ENCODE data around the gene SLC12A4. TPM values are rescaled to one million over a fixed set of nuclear protein-coding genes. Genes with fewer than 3 reads are reported as not detected.

Gene SLC12A4
- total RNA-seq, 2 experiments from 2014 or later: 47.7 to 51.2 TPM

DNA sequence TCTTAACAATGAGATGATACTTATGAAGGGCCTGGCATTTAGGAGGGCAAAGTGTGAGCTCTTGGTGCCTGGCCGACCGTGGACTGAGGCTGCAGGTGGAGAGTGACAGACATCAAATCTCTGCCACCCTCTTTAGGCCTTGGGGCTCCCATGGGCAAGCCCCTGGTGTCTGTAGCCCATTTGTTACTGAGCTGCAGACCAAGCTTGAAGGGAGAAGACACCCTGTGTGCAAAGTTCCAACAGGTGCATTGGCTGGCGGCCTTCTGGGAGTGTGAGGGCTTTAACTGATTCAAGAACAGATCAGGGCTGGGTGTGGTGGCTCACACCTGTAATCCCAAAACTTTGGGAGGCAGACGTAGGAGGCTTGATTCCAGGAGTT, 36.0 kb downstream of the SLC12A4 start:
- ATAC-seq: no peak
- H3K27me3 Mint-ChIP-seq: no peaks in the 10 kb centered on the region
- H3K27ac Mint-ChIP-seq: no peak overlapping the region

DNA sequence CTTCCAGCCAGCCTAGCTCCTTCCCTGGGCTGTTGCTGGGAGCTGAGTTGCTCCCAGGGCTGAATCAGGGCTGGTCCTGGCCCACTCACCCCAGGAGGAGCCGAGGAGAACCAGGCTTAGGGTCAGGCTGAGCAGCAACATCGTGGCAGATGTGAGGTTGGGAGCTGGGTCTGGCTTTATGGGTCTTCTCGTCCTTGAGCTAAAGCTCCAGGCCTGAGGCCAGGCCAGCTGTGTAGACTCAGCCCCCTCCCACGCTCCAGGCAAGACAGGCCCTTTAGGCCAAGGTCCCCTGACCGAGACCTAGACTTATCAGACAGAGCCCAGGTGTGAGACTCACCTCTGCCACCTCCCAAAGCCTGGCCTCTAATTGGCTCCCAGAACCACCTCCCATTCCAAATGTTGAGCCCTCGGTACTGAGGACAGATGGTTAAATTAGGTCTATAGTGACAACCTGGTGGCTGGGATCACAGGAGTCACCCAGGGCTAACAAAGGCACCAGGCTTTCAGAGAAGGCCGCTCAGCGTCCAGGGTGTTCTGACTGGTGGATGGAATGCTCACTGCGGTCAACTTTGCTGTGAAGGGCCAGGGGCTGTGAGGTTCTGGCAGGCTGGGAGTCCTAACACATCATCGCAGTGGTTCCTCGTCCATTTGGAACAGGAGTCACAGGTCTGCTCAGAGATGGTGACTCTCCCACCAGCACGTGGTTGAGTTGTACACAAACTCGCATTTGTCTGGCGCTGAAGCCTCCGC, 36.5 kb downstream of the SLC12A4 start, which contains the start of gene CTRL:
CTRL (minus strand) TSS at position 151 of the 750 bp plus-strand sequence; CDS start at position 141, 10 bp downstream.
- no peak within 1 kb of the TSS for H3K4me3 Mint-ChIP-seq
- no peaks in the 10 kb centered on the region for H3K9me3 Mint-ChIP-seq (ENCODE audit: low read depth)
- DNase-seq: no peak
- ATAC-seq: no peak
- peaks cover 25% of the 10 kb centered on the region for H3K36me3 Mint-ChIP-seq
- H3K4me1 Mint-ChIP-seq: peaks cover 16% of the 10 kb centered on the region
- CTCF ChIA-PET: interaction anchor here (0.6 to 2.0 kb wide), 5 partner anchors 48 to 397 kb away, joined by 3 to 12 read pairs (median 7); partner anchors contain the start of gene NRN1L
- peak within 1 kb of the TSS; percentile 50 for H3K27ac Mint-ChIP-seq
- H3K27me3 Mint-ChIP-seq: no peaks in the 10 kb centered on the region

More for the DNA sequence above, 36.0 kb downstream of the SLC12A4 start:
- CTCF ChIA-PET: interaction anchor here (0.8 to 1.8 kb wide), 3 partner anchors 49 to 116 kb away, joined by 4 to 7 read pairs (median 4); no protein-coding TSS in a partner anchor
- no peak for DNase-seq
- peaks cover 21% of the 10 kb centered on the region for H3K4me1 Mint-ChIP-seq
- H3K4me3 Mint-ChIP-seq: no peak overlapping the region
- peaks cover 25% of the 10 kb centered on the region for H3K36me3 Mint-ChIP-seq
- H3K9me3 Mint-ChIP-seq (ENCODE audit: low read depth): no peaks in the 10 kb centered on the region

DNA sequence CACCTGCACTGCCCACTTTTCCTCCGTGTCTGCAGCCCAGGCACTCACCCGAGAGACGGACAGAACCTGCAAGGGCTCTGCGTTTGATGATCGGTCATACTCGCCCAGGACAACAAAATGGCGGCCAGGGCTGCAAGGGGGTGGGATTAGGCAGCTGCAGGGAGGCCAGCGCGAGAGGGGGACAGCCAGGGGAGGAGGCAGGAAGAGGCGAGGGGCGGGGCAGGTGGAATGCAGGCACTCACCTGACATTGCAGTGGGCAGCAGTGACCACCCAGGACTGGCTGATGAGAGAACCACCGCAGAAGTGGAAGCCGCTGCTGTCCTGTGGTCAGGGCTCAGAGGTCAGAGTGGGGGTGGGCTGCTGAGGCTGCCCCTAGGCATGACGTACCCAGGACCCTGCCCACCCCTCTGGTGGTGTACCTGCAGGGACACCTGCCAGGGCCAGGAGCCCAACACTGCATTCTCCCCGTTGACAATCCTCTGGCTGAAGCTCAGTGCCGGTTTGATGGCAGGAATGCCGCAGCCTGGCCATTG, 37.7 kb downstream of the SLC12A4 start:
- H3K9me3 Mint-ChIP-seq (ENCODE audit: low read depth): no peaks in the 10 kb centered on the region
- peaks cover 15% of the 10 kb centered on the region for H3K4me1 Mint-ChIP-seq
- no peak for DNase-seq
- no peak for ATAC-seq
- no peak overlapping the region for H3K4me3 Mint-ChIP-seq
- peaks cover 22% of the 10 kb centered on the region for H3K36me3 Mint-ChIP-seq
- CTCF ChIA-PET: interaction anchor here (1.3 to 2.0 kb wide), 3 partner anchors 47 to 115 kb away, joined by 4 to 12 read pairs (median 8); partner anchors contain the start of gene NRN1L
- no peaks in the 10 kb centered on the region for H3K27me3 Mint-ChIP-seq
- H3K27ac Mint-ChIP-seq: no peak overlapping the region

DNA sequence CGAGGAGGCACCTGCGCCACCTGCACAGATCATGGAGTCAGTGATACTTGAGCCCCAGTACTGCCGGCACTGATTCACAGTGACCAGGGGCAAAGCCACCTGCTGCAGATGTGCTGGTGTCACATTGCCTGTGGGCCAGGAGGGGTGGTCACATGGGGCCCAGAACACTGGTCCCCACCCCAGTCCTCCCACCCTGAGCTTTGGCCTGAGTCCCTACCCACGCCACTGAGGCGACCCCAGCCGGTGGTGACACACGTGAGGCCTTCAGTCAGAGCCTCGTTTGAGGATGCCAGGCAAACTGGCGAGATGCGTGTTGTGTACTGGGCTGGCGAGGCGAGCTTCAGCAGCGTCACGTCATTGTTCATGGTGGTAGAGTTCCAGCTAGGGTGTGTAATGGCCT, 38.2 kb downstream of the SLC12A4 start:
- H3K4me1 Mint-ChIP-seq: peaks cover 11% of the 10 kb centered on the region
- H3K27ac Mint-ChIP-seq: no peak overlapping the region
- peaks cover 17% of the 10 kb centered on the region for H3K36me3 Mint-ChIP-seq
- DNase-seq (peak; percentile 41), ATAC-seq (no peak)
- no peaks in the 10 kb centered on the region for H3K27me3 Mint-ChIP-seq
- no peak overlapping the region for H3K4me3 Mint-ChIP-seq
- CTCF ChIA-PET: interaction anchor here (1.3 to 2.0 kb wide), 2 partner anchors 47 to 115 kb away, joined by 4 to 12 read pairs; no protein-coding TSS in a partner anchor
- H3K9me3 Mint-ChIP-seq (ENCODE audit: low read depth): no peaks in the 10 kb centered on the region

DNA sequence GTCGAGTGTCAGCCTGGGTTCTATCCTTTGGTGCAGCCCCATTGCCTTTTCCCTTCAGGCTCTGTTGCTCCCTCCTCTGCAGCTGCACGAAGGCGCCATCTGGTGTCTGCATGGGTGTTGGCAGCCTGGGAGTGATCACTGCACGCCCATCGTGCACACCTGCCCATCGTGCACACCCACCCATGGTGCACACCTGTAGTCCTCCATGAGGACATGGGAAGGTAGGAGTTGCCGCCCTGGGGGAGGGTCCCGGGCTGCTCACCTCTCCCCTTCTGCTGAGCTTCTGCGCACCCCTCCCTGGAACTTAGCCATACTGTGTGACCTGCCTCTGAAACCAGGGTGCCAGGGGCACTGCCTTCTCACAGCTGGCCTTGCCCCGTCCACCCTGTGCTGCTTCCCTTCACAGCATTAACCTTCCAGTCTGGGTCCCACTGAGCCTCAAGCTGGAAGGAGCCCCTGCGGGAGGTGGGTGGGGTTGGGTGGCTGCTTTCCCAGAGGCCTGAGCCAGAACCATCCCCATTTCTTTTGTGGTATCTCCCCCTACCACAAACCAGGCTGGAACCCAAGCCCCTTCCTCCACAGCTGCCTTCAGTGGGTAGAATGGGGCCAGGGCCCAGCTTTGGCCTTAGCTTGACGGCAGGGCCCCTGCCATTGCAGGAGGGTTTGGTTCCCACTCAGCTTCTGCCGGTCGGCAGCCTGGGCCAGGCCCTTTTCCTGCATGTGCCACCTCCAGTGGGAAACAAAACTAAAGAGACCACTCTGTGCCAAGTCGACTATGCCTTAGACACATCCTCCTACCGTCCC, 39.7 kb downstream of the SLC12A4 start:
- DNase-seq: peak; percentile 86
- Mint-ChIP-seq H3K9me3 (ENCODE audit: low read depth) (no peaks in the 10 kb centered on the region), H3K36me3 (peaks cover 3% of the 10 kb centered on the region), H3K27ac (peak overlapping the region; percentile 6), H3K4me1 (no peaks in the 10 kb centered on the region), H3K4me3 (no peak overlapping the region), H3K27me3 (no peaks in the 10 kb centered on the region)
- peak; percentile 92 for ATAC-seq
- CTCF ChIA-PET: interaction anchor here (0.6 to 5.2 kb wide), 26 partner anchors 9 to 408 kb away, joined by 3 to 53 read pairs (median 4); partner anchors contain the start of genes PSKH1 and PSMB10

DNA sequence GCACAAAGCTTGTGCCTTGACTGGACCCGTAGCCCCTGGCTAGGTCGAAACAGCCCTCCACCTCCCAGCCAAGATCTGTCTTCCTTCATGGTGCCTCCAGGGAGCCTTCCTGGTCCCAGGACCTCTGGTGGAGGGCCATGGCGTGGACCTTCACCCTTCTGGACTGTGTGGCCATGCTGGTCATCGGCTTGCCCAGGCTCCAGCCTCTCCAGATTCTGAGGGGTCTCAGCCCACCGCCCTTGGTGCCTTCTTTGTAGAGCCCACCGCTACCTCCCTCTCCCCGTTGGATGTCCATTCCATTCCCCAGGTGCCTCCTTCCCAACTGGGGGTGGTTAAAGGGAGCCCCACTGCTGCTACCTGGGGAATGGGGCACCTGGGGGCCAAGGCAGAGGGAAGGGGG, 40.3 kb downstream of the SLC12A4 start:
- H3K4me3 Mint-ChIP-seq: no peak overlapping the region
- H3K27ac Mint-ChIP-seq: peak overlapping the region; percentile 6
- H3K27me3 Mint-ChIP-seq: no peaks in the 10 kb centered on the region
- no peaks in the 10 kb centered on the region for H3K4me1 Mint-ChIP-seq
- CTCF ChIA-PET: interaction anchor here (0.6 to 5.2 kb wide), 25 partner anchors 9 to 407 kb away, joined by 3 to 53 read pairs (median 4); partner anchors contain the start of genes PSKH1 and PSMB10
- no peak for ATAC-seq
- no peaks in the 10 kb centered on the region for H3K36me3 Mint-ChIP-seq
- no peaks in the 10 kb centered on the region for H3K9me3 Mint-ChIP-seq (ENCODE audit: low read depth)
- no peak for DNase-seq

DNA sequence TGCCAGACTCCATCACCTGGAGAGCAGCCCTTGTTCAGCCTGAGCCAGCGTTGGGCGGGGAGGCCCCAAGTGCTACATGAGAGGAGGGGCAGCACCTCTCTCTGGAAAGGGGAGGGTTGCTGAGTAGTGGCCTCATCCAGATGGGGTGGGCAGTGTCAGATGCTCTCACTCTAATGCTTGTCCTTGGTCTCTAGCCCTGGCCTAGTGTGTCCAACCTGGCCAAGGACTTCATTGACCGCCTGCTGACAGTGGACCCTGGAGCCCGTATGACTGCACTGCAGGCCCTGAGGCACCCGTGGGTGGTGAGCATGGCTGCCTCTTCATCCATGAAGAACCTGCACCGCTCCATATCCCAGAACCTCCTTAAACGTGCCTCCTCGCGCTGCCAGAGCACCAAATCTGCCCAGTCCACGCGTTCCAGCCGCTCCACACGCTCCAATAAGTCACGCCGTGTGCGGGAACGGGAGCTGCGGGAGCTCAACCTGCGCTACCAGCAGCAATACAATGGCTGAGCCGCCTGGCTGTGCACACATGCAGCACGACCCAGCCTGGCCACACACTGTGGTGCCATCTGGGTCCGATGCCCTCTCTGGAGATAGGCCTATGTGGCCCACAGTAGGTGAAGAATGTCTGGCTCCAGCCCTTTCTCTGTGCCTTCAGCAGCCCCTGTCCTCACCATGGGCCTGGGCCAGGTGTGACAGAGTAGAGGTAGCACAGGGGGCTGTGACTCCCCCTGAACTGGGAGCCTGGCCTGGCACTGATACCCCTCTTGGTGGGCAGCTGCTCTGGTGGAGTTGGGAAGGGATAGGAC, 41.1 kb downstream of the SLC12A4 start:
- CTCF ChIA-PET: interaction anchor here (0.9 to 5.2 kb wide), 13 partner anchors 8 to 406 kb away, joined by 3 to 53 read pairs (median 6); partner anchors contain the start of genes PSKH1 and PSMB10
- Mint-ChIP-seq H3K9me3 (ENCODE audit: low read depth) (no peaks in the 10 kb centered on the region), H3K4me3 (no peak overlapping the region), H3K36me3 (no peaks in the 10 kb centered on the region), H3K27ac (no peak overlapping the region), H3K4me1 (peaks cover under 1% of the 10 kb centered on the region), H3K27me3 (no peaks in the 10 kb centered on the region)
- peak; percentile 39 for DNase-seq
- no peak for ATAC-seq

DNA sequence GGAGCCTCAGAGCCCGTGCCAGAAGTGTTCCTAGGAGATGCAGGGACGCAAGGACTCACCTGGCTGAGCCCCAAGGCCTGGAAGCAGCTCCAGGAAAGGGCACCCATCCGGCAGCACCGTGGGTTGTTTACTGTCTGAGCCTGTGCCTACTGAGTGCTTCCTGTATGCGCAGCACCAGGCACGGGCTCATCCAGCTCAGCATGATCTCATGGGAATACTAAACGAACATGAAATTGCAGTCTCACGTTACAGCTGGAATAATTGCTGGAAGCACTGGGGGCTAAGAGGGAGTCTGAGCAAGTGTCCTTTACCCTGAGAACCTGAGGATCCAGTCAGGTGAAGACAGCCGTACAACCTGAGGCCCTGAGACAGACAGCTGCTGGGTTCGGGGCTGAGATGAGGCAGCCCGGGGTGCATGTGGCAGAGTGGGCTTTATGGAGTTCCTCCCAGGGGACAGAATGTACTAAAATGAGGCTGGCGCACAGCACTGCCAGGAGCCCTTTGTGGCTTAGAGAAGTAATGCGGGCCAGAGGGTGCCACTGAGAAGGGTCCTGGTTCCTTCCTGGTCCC, 42.2 kb downstream of the SLC12A4 start:
- no peak overlapping the region for H3K27ac Mint-ChIP-seq
- CTCF ChIA-PET: interaction anchor here (0.9 to 5.2 kb wide), 5 partner anchors 9 to 405 kb away, joined by 3 to 53 read pairs (median 24); no protein-coding TSS in a partner anchor

DNA sequence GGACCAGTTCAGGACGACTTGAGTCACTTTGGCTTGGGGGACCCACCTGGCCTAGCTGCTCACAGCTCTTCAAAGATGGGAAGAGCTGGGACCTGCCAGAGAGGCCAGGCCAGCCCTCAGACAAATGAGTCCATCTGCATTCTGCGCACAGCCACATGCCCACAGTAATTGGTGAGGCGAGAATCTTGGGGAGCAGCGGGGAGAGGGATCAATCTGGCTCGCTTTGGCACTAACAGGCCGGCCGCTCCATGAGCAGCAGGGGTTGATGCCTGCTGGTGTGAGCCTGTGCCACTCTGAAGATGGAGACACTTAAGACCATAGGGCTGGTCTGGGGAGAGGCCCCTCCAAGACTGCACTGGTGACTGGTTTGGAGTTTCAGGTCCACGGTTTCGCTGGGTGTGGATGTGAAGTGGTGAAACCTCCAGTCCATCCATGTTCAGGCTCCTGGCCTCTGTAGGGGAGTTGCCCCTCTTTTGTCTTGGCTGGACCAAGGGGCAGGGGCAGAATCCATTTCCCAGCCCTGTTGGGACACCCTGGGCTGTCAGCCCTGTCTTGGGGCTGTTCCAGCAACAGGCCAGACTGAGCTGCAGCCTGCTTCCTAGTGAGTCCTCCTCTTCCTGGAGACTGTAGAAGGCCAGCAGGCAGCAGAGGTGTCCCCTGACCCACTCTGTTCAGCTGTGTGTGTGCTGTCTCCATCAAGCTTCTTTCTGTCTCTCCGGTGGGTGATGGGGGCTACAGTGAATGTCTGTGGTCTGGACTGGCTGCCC, 44.1 kb downstream of the SLC12A4 start:
- peaks cover 8% of the 10 kb centered on the region for H3K4me1 Mint-ChIP-seq
- no peak overlapping the region for H3K27ac Mint-ChIP-seq
- no peak overlapping the region for H3K4me3 Mint-ChIP-seq
- H3K36me3 Mint-ChIP-seq: peaks cover 2% of the 10 kb centered on the region
- no peaks in the 10 kb centered on the region for H3K27me3 Mint-ChIP-seq
- DNase-seq (no peak), ATAC-seq (no peak)
- H3K9me3 Mint-ChIP-seq (ENCODE audit: low read depth): no peaks in the 10 kb centered on the region
- CTCF ChIA-PET: interaction anchor here (0.9 to 5.2 kb wide), 7 partner anchors 11 to 403 kb away, joined by 3 to 53 read pairs (median 4); partner anchors contain the start of gene PSKH1

More for the DNA sequence above, 42.2 kb downstream of the SLC12A4 start:
- Mint-ChIP-seq H3K27me3 (no peaks in the 10 kb centered on the region), H3K4me1 (peaks cover 8% of the 10 kb centered on the region), H3K9me3 (ENCODE audit: low read depth) (no peaks in the 10 kb centered on the region), H3K36me3 (no peaks in the 10 kb centered on the region), H3K4me3 (no peak overlapping the region)
- ATAC-seq: no peak
- no peak for DNase-seq

DNA sequence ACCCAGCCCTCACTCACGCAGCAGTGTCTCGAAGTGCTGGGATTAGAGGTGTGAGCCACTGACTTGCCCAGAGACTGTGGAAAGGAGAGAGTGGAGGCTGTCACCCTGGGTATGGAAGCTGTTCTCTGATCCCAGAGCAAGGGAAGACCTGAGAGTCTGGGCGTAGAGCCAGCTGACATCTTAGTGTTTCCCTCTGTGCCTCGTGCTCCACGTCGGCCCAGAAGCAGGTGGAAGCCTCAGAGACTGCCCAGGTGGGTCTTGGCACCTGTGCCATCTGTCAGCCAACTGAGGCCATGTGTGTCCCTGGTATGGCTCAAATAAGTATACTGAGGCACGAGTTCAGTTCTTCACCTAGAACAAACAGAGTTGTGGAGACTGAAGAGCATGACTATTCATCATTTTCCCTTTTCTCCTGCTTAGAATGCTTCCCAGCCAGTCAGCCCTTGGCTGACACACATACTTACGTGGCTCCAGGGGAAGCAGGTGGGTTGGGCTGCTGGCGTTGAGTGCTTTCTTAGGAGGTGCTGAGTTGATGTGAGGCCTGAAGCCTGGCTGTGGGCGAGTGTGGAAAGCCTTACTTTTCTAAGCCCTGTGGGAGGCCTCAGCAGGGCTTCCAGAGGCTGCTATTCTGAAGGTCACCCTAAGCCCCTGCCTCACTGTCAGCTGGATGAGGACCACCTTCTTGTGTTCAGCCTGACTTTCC, 44.9 kb downstream of the SLC12A4 start:
- H3K27ac Mint-ChIP-seq: no peak overlapping the region
- DNase-seq (peak; percentile 40), ATAC-seq (no peak)
- CTCF ChIA-PET: interaction anchor here (1.1 to 4.5 kb wide), 4 partner anchors 18 to 107 kb away, joined by 4 to 24 read pairs (median 8); partner anchors contain the start of gene PSKH1
- no peaks in the 10 kb centered on the region for H3K27me3 Mint-ChIP-seq
- peaks cover 2% of the 10 kb centered on the region for H3K36me3 Mint-ChIP-seq
- H3K4me3 Mint-ChIP-seq: no peak overlapping the region
- peaks cover 8% of the 10 kb centered on the region for H3K4me1 Mint-ChIP-seq
- no peaks in the 10 kb centered on the region for H3K9me3 Mint-ChIP-seq (ENCODE audit: low read depth)

DNA sequence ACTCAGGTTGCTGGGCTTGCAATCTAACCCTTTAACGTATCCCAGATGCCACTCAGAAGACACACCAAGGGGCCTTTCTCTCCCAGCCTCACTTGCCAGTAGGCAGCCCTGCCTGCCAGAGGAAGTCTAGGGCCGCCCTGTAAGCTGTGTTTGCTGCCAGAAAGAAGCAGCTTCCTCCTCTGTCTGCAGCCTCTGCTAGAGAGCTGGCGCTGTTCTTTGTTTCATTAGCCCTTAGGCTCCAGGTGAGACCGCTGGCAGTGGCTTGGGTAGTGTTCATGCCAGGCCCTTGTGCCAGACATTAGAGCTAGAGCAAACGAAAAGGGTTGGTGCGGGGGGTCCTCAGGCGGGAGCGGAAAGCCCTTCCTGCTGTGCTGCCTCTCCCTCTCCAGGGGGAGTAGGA, 45.7 kb downstream of the SLC12A4 start:
- Mint-ChIP-seq H3K4me3 (no peak overlapping the region), H3K4me1 (peaks cover 14% of the 10 kb centered on the region)

More for the DNA sequence above, 45.7 kb downstream of the SLC12A4 start:
- no peaks in the 10 kb centered on the region for H3K9me3 Mint-ChIP-seq (ENCODE audit: low read depth)
- H3K36me3 Mint-ChIP-seq: peaks cover 3% of the 10 kb centered on the region
- ATAC-seq: no peak
- H3K27me3 Mint-ChIP-seq: no peaks in the 10 kb centered on the region
- H3K27ac Mint-ChIP-seq: no peak overlapping the region
- DNase-seq: no peak
- CTCF ChIA-PET: interaction anchor here (1.7 to 4.5 kb wide), 3 partner anchors 19 to 107 kb away, joined by 4 to 24 read pairs (median 12); no protein-coding TSS in a partner anchor
